ENCODE results near the gene ZNF678. TPM values are rescaled to one million over a fixed set of nuclear protein-coding genes. Genes with fewer than 3 reads are reported as not detected.

Gene ZNF678
- total RNA-seq, 1 donor from 2014 or later, result 29.9 TPM

GRCh38 chr1:227712648-227713047 lies 149.3 kb downstream of the ZNF678 start:
- TF ChIP-seq, protein P1, sequence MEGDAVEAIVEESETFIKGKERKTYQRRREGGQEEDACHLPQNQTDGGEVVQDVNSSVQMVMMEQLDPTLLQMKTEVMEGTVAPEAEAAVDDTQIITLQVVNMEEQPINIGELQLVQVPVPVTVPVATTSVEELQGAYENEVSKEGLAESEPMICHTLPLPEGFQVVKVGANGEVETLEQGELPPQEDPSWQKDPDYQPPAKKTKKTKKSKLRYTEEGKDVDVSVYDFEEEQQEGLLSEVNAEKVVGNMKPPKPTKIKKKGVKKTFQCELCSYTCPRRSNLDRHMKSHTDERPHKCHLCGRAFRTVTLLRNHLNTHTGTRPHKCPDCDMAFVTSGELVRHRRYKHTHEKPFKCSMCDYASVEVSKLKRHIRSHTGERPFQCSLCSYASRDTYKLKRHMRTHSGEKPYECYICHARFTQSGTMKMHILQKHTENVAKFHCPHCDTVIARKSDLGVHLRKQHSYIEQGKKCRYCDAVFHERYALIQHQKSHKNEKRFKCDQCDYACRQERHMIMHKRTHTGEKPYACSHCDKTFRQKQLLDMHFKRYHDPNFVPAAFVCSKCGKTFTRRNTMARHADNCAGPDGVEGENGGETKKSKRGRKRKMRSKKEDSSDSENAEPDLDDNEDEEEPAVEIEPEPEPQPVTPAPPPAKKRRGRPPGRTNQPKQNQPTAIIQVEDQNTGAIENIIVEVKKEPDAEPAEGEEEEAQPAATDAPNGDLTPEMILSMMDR (conservative IDR thresholded peaks at IDR 0.05), result no peak
- peaks cover 24% of the 10 kb centered on the region for H3K9me3 Mint-ChIP-seq
- peaks cover 7% of the 10 kb centered on the region for H3K36me3 Mint-ChIP-seq (ENCODE audit: low read depth)
- H3K4me1 Mint-ChIP-seq, result no peaks in the 10 kb centered on the region
- H3K4me3 Mint-ChIP-seq, result no peak overlapping the region
- DNase-seq (ENCODE audit: low read depth, low spot score), result no peak
- no peak overlapping the region for H3K27ac Mint-ChIP-seq (ENCODE audit: unreplicated experiment)
- peaks cover 3% of the 10 kb centered on the region for H3K27me3 Mint-ChIP-seq (ENCODE audit: low read depth)

GRCh38 chr1:227718932-227719331 lies 155.6 kb downstream of the ZNF678 start:
- DNase-seq (ENCODE audit: low read depth, low spot score), result no peak
- Mint-ChIP-seq H3K4me1 (no peaks in the 10 kb centered on the region), H3K4me3 (no peak overlapping the region), H3K36me3 (ENCODE audit: low read depth) (peaks cover 27% of the 10 kb centered on the region), H3K27ac (ENCODE audit: unreplicated experiment) (no peak overlapping the region), H3K27me3 (ENCODE audit: low read depth) (peaks cover 16% of the 10 kb centered on the region), H3K9me3 (peaks cover 42% of the 10 kb centered on the region)
- TF ChIP-seq, protein P1 (conservative IDR thresholded peaks at IDR 0.05), result no peak

- Mint-ChIP-seq H3K4me3 (no peak overlapping the region), H3K27me3 (ENCODE audit: low read depth) (peaks cover 31% of the 10 kb centered on the region), H3K27ac (ENCODE audit: unreplicated experiment) (no peak overlapping the region), H3K36me3 (ENCODE audit: low read depth) (peaks cover 23% of the 10 kb centered on the region), H3K9me3 (peaks cover 28% of the 10 kb centered on the region), H3K4me1 (peaks cover 11% of the 10 kb centered on the region)
- DNase-seq (ENCODE audit: low read depth, low spot score), result no peak
- TF ChIP-seq, protein P1 (conservative IDR thresholded peaks at IDR 0.05), result no peak
Measured at GRCh38 chr1:227723474-227723873, 160.1 kb downstream of the ZNF678 start.

DNA sequence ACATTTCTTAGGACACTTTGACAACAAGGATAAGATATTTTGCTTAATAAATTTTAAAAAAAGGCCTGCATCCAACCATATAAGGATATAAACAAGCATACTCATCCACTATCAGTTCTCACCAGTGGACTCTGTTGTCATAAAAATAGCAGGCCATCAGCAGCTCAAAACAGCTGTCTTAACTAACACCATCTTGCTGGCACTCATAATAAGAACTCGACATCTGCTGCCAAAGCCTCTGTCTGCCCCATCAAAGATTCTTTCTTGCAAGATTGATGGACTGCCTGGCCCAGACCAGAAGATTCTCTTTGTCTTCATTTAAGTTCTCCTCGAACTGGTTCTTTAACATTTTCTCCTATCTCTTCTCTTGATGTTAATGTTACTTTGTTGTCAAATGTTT lies 161.7 kb downstream of the ZNF678 start:
- Mint-ChIP-seq H3K27ac (ENCODE audit: unreplicated experiment) (no peak overlapping the region), H3K36me3 (ENCODE audit: low read depth) (peaks cover 22% of the 10 kb centered on the region), H3K9me3 (peaks cover 23% of the 10 kb centered on the region), H3K4me3 (peak overlapping the region; percentile 25), H3K4me1 (peaks cover 24% of the 10 kb centered on the region), H3K27me3 (ENCODE audit: low read depth) (peaks cover 31% of the 10 kb centered on the region)
- TF ChIP-seq, protein P1 (conservative IDR thresholded peaks at IDR 0.05), result no peak
- no peak for DNase-seq (ENCODE audit: low read depth, low spot score)

GRCh38 chr1:227726318-227726717 lies 163.0 kb downstream of the ZNF678 start:
- peaks cover 30% of the 10 kb centered on the region for H3K4me1 Mint-ChIP-seq
- TF ChIP-seq, protein P1 (conservative IDR thresholded peaks at IDR 0.05), result no peak
- peaks cover 25% of the 10 kb centered on the region for H3K27me3 Mint-ChIP-seq (ENCODE audit: low read depth)
- H3K27ac Mint-ChIP-seq (ENCODE audit: unreplicated experiment), result no peak overlapping the region
- DNase-seq (ENCODE audit: low read depth, low spot score), result no peak
- peaks cover 11% of the 10 kb centered on the region for H3K36me3 Mint-ChIP-seq (ENCODE audit: low read depth)
- peaks cover 14% of the 10 kb centered on the region for H3K9me3 Mint-ChIP-seq
- H3K4me3 Mint-ChIP-seq, result peak overlapping the region; percentile 60

Other genes starting within 250 kb of the ZNF678 start
- 35.6 and 38.0 TPM in 2 replicates for gene CDC42BPA, start 245.1 kb upstream of the ZNF678 start, total RNA-seq
- 25.2 and 28.3 TPM in 2 replicates for gene JMJD4, start 171.7 kb downstream of the ZNF678 start, total RNA-seq
- gene SNAP47, start 171.9 kb downstream of the ZNF678 start, total RNA-seq, result 42.9 and 45.3 TPM in 2 replicates